Measurements from ENCODE around the gene DNAH7.

DNA sequence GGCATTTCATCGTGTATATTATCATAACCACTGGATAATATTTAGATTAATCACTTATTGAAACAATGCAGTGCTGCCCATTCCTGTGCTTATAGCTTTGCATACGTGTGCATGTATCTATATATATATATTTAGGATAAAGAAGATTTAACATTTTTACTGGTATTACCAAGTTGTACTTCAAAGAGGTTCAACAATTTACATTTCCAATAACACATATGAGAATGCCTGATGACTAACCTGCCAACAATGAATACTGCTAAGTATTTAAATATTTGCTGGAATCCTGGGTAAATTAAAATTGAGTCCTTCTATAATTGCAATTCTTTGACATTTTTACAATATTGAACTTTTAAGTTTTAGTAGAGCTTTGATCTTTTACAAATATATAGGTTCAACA lies 300.2 kb downstream of the DNAH7 start:
- TF ChIP-seq, protein P1, sequence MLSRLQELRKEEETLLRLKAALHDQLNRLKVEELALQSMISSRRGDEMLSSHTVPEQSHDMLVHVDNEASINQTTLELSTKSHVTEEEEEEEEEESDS (CRISPR knock-in tag; IDR thresholded peaks at IDR 0.05) = no peak
- TF ChIP-seq, protein P2, sequence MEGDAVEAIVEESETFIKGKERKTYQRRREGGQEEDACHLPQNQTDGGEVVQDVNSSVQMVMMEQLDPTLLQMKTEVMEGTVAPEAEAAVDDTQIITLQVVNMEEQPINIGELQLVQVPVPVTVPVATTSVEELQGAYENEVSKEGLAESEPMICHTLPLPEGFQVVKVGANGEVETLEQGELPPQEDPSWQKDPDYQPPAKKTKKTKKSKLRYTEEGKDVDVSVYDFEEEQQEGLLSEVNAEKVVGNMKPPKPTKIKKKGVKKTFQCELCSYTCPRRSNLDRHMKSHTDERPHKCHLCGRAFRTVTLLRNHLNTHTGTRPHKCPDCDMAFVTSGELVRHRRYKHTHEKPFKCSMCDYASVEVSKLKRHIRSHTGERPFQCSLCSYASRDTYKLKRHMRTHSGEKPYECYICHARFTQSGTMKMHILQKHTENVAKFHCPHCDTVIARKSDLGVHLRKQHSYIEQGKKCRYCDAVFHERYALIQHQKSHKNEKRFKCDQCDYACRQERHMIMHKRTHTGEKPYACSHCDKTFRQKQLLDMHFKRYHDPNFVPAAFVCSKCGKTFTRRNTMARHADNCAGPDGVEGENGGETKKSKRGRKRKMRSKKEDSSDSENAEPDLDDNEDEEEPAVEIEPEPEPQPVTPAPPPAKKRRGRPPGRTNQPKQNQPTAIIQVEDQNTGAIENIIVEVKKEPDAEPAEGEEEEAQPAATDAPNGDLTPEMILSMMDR (IDR thresholded peaks at IDR 0.05 in 2 of 3, conservative IDR thresholded peaks at IDR 0.05 in 1 of 3; ENCODE audit: insufficient read depth in 2 of 3, low read depth in 1 of 3, low read length in 3 of 3) = no peak

All from K562 (cell line).